Fibroblast of the aortic adventitia (primary cell): ENCODE measurements around the gene PRICKLE4. TPM values are rescaled to one million over a fixed set of nuclear protein-coding genes. Genes with fewer than 3 reads are reported as not detected.
A peak's percentile ranks its signal among the peaks of the same experiment; 100 is the strongest.
"Not testable (repeated sequence)": the region's sequence is repeated elsewhere in the genome, so short reads cannot be mapped to it uniquely, and the experiment has no call there.

Experiments
- DNase-seq: peaks from one replicate; pipeline ENCODE4 v3.0.0-alpha.2; 2010; ENCODE audit warnings: low read depth
- H3K4me3 ChIP-seq: 2 replicates; pipeline ENCODE4 v1.5.1; 2011; ENCODE audit warnings: low read depth, mild to moderate bottlenecking, control low read depth, low read length, moderate library complexity
- total RNA-seq: library from RNA; depleted of rRNA; stranded (reverse); fragments of >200 nt; gene quantifications from 2 replicates; pipeline ENCODE4 v1.2.3, GENCODE V29; 2012; ENCODE audit warnings: low replicate concordance
- TF ChIP-seq, protein P1 (sequence below): IDR thresholded peaks from 2 replicates; pipeline ENCODE4 v1.5.1; 2011; ENCODE audit warnings: mild to moderate bottlenecking, low read length, control low read depth, inconsistent platforms; ENCODE audit not compliant: insufficient read depth

Gene PRICKLE4
- total RNA-seq, 1 donor, result 0.45 TPM

DNA sequence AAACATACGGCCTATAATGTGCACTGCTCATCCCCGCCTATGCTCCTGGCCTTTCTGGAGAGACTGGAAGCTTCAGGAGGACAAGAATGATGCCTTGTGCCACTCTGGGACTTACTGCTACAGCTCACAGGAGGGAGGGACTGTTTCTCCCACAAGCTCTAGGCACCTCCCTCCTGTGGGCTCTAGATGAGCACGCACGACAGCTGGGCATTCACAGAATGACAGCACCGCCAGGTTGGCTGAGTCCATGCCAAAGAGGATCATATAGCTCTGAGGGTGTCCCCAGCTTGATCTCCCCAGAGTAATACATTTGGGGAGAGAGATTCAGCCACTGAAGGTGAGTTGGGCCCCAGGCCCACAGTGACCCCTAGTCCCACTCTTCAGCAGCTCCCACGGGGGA, 23.3 kb upstream of the PRICKLE4 start:
- TF ChIP-seq, protein P1, sequence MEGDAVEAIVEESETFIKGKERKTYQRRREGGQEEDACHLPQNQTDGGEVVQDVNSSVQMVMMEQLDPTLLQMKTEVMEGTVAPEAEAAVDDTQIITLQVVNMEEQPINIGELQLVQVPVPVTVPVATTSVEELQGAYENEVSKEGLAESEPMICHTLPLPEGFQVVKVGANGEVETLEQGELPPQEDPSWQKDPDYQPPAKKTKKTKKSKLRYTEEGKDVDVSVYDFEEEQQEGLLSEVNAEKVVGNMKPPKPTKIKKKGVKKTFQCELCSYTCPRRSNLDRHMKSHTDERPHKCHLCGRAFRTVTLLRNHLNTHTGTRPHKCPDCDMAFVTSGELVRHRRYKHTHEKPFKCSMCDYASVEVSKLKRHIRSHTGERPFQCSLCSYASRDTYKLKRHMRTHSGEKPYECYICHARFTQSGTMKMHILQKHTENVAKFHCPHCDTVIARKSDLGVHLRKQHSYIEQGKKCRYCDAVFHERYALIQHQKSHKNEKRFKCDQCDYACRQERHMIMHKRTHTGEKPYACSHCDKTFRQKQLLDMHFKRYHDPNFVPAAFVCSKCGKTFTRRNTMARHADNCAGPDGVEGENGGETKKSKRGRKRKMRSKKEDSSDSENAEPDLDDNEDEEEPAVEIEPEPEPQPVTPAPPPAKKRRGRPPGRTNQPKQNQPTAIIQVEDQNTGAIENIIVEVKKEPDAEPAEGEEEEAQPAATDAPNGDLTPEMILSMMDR, result no peak
- H3K4me3 ChIP-seq, result no peak overlapping the region
- DNase-seq, result no peak

GRCh38 chr6:41757931-41758640, 22.5 kb upstream of the PRICKLE4 start:
- no peak for DNase-seq
- TF ChIP-seq, protein P1, result no peak
- no peak overlapping the region for H3K4me3 ChIP-seq

DNA sequence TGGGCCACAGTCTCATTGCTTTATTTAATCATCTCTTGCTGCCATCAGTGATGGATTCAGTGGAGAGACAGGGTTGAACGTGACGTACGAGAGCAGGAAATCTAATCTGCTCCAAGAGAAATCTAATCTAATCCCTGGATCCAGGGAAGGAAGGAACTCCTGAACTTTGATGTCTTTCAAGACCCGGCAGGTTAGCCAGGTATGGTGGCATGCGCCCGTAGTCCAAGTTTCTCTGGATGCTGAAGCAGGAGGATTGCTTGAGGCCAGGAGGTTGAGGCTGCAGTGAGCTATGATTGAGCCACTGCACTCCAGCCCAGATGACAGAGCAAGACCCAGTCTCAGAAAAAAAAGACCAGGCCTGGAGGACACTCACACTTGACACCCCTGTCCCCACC, 21.9 kb upstream of the PRICKLE4 start:
- DNase-seq, result no peak
- TF ChIP-seq, protein P1, result no peak
- no peak overlapping the region for H3K4me3 ChIP-seq

DNA sequence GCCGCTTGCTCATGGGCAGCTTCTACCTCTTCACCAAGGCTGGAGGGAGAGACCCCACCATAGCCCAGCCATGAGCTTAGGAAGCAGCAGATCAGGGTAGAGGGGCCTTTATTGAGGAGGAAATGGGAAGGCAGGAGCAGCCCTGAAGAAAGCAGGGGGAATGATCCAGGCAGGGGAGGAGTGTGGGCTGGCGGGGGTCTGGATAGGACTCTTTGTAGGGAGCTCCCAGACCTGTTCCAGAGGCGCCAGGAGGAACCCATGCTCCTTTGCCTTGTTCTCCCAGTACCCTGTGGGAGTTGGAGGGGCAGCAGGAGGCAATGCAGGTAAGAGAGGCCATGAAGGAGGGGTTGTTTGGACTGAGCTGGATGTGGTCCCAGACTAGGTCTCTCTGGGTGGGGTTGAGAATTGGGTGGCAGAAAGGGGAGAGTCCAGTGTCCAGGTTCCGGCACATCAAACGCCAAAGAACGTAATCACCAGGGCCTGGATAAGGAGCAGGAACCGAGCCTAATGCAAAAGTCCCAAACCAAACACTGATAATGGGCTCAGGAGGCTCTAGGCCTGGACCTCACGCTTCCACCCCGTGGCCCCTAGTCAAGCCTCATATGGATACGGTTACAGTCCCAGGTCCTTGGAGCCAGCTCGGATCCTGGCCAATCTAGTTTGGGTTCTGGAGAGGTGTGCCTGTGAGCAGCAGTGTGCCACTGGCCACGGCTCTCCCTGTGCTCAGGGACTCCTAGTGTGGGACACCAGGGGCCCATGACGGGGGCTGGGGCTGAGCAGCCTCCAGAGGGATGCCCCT, 21.3 kb upstream of the PRICKLE4 start:
- no peak for DNase-seq
- no peak overlapping the region for H3K4me3 ChIP-seq
- TF ChIP-seq, protein P1, result no peak

DNA sequence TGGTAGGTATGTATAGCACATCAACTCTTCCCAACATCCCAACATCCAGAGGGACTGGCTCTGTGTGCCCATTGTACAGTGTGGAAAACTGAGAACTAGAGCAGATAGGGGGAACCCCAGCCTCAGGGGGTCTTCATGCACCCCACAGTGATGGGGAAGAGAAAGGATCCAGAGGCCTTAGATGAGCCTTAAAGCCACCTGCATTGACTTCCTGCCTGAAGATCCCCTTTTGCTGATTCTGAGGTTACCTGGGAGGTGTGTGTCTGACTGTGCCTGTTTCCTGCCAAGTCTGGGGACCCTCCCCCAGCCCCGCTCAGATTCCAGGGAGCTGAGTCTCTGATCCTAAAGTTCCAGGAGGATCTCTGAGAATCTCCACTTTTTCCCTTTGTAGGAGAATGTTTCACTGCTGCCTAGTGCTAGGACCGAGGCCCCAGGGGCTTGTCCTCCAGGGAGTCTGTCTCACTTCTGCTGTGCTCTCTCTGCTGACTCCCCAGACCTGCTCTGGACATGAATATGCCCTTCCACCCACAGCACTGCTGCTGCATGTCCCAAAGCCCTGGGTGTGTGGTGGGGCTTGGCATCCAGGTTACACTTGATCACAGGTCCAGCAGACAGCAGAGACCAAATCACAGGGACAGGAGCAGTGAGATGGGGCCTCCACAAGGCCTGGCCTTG, 20.5 kb upstream of the PRICKLE4 start:
- DNase-seq, result no peak
- TF ChIP-seq, protein P1, result no peak
- H3K4me3 ChIP-seq, result no peak overlapping the region

DNA sequence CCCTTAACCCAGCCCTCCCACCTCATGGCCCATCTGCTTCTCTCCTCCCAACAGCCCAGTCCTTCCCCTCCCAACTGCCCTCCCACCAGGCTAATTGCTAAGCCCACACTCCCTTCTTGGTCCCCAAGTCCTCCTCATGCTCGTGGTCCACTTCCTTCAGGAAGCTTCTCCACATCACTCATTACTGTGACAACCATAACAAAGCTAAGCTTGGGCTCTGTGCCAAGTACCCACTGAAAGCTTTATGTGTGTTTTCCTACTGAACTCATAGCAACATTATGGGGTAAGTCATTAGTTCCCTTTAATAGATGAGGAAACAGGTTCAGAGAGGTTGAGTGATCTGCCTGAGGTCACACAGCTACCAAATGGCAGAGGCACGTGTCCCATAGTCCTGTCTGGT, 17.1 kb upstream of the PRICKLE4 start:
- TF ChIP-seq, protein P1, result no peak
- DNase-seq, result no peak
- H3K4me3 ChIP-seq, result no peak overlapping the region

DNA sequence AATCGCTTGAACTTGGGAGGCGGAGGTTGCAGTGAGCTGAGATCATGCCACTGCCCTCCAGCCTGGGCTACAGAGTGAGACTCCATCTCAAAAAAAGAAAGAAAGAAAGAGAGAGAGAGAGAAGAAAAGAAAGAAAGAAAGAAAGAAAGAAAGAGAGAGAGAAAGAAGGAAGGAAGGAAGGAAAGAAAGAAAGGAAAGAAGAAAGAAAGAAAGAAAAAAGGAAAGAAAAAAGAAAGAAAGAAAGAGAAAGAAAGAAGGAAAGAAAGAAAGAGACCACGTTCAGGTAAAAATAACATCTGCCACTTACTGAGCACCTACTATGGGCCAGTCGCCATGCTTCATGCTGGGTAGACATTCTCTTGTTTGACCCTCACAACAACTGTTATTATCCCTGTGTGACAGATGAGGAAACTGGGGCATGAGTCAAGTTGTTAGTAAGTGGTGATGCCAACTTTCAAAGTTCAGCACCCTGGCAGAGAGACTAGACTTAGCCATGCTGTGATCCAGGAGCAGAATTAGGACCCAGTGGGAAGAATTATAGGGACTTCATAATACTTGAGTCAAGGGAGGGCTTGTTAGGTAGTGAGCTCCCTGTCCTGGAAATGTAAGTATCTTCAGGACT, 14.4 kb upstream of the PRICKLE4 start:
- not testable (repeated sequence) for H3K4me3 ChIP-seq
- DNase-seq, result peak; percentile 12
